ENCODE measurements around the gene APC. TPM values are rescaled to one million over a fixed set of nuclear protein-coding genes. Genes with fewer than 3 reads are reported as not detected.

APC gene
- total RNA-seq, 1 donor: 67.0 TPM

DNA sequence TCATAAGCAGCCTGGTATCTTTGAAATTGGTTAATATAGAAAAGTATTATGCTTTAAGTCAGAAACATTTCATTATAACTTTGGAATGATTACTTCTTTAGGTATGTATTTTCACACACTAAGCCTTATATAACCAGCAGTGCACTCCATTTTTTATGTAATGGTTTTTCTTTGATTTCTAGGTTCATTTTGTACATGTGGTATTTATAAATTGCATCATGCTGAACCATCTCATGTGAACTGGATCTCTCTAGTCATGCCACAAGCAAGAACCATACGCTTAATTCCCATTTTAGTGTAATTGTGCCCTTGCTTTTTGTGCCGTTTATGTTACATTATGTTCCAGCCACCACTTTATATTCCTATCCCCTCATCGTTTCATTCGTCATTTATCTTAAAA is 84.8 kb downstream of the APC start:
- Histone ChIP-seq H3K27ac (ENCODE audit: low read depth, low read length) (no peak overlapping the region), H3K36me3 (ENCODE audit: insufficient read depth, low read length) (peaks cover 16% of the 10 kb centered on the region), H2AFZ (ENCODE audit: low read length) (no peak overlapping the region), H3K4me2 (ENCODE audit: insufficient read depth, low read length) (no peak overlapping the region), H3K4me1 (ENCODE audit: insufficient read depth, low read length) (no peaks in the 10 kb centered on the region), H3K4me3 (ENCODE audit: insufficient read depth, low read length) (no peak overlapping the region), H4K20me1 (ENCODE audit: insufficient read depth, low read length) (no peaks in the 10 kb centered on the region), H3K79me2 (ENCODE audit: insufficient read depth, low read length) (no peaks in the 10 kb centered on the region), H3K27me3 (ENCODE audit: insufficient read depth, low read length) (no peaks in the 10 kb centered on the region), H3K9me3 (ENCODE audit: low read depth, low read length) (no peaks in the 10 kb centered on the region)
- TF ChIP-seq, protein P1, sequence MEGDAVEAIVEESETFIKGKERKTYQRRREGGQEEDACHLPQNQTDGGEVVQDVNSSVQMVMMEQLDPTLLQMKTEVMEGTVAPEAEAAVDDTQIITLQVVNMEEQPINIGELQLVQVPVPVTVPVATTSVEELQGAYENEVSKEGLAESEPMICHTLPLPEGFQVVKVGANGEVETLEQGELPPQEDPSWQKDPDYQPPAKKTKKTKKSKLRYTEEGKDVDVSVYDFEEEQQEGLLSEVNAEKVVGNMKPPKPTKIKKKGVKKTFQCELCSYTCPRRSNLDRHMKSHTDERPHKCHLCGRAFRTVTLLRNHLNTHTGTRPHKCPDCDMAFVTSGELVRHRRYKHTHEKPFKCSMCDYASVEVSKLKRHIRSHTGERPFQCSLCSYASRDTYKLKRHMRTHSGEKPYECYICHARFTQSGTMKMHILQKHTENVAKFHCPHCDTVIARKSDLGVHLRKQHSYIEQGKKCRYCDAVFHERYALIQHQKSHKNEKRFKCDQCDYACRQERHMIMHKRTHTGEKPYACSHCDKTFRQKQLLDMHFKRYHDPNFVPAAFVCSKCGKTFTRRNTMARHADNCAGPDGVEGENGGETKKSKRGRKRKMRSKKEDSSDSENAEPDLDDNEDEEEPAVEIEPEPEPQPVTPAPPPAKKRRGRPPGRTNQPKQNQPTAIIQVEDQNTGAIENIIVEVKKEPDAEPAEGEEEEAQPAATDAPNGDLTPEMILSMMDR (IDR thresholded peaks at IDR 0.05; ENCODE audit: extremely low read depth, low read depth, low read length): no peak
- DNase-seq (ENCODE audit: insufficient read length, low spot score, missing footprints): no peak

DNA sequence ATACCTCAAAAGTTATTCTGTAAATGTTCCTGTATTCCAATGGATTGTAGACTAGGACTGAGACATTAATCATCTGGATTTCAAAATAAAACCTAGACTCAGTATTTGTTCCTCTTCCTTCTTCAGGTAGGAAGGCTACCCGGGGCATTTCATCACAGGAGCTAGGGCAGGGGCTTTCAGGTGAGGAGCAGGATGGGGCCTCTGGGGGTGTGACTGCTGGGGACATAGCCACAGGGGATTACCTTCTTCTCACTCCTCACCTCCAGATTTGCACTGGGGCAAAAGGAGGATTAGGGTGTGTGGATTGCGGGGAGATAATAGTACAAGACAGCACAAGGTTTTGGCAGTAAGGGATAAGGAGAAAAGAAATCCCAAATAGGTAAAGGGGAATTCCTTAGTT is 85.5 kb downstream of the APC start:
- Histone ChIP-seq H3K4me2 (ENCODE audit: insufficient read depth, low read length) (no peak overlapping the region), H4K20me1 (ENCODE audit: insufficient read depth, low read length) (no peaks in the 10 kb centered on the region), H3K4me3 (ENCODE audit: insufficient read depth, low read length) (no peak overlapping the region), H3K79me2 (ENCODE audit: insufficient read depth, low read length) (no peaks in the 10 kb centered on the region), H3K36me3 (ENCODE audit: insufficient read depth, low read length) (peaks cover 20% of the 10 kb centered on the region), H3K27ac (ENCODE audit: low read depth, low read length) (no peak overlapping the region), H3K9me3 (ENCODE audit: low read depth, low read length) (no peaks in the 10 kb centered on the region), H3K4me1 (ENCODE audit: insufficient read depth, low read length) (no peaks in the 10 kb centered on the region), H2AFZ (ENCODE audit: low read length) (no peak overlapping the region), H3K27me3 (ENCODE audit: insufficient read depth, low read length) (no peaks in the 10 kb centered on the region)
- peak; percentile 4 for DNase-seq (ENCODE audit: insufficient read length, low spot score, missing footprints)
- TF ChIP-seq, protein P1 (IDR thresholded peaks at IDR 0.05; ENCODE audit: extremely low read depth, low read depth, low read length): no peak

DNA sequence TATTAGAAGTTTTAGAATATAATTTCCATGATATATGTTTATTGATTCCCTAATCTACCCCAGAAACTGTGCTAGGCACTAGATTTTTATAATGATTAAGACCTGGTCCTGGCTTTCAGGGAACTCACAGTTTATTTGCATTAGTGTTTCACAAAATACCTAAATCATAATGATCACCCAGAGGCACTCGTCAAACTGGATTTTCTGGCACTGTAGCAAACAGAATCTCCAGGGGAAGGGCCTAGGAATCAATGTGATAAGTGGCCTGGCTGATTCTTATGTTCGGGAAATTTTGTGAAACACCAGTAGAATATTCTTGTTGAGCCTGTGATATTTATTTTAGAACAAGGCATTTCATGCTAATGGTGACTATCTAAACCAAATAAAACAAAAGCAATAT is 86.0 kb downstream of the APC start:
- Histone ChIP-seq H3K9me3 (ENCODE audit: low read depth, low read length) (no peaks in the 10 kb centered on the region), H3K4me2 (ENCODE audit: insufficient read depth, low read length) (no peak overlapping the region), H3K4me3 (ENCODE audit: insufficient read depth, low read length) (no peak overlapping the region), H3K4me1 (ENCODE audit: insufficient read depth, low read length) (no peaks in the 10 kb centered on the region), H4K20me1 (ENCODE audit: insufficient read depth, low read length) (no peaks in the 10 kb centered on the region), H2AFZ (ENCODE audit: low read length) (no peak overlapping the region), H3K27ac (ENCODE audit: low read depth, low read length) (no peak overlapping the region), H3K27me3 (ENCODE audit: insufficient read depth, low read length) (no peaks in the 10 kb centered on the region), H3K79me2 (ENCODE audit: insufficient read depth, low read length) (no peaks in the 10 kb centered on the region), H3K36me3 (ENCODE audit: insufficient read depth, low read length) (peaks cover 23% of the 10 kb centered on the region)
- TF ChIP-seq, protein P1 (IDR thresholded peaks at IDR 0.05; ENCODE audit: extremely low read depth, low read depth, low read length): no peak
- no peak for DNase-seq (ENCODE audit: insufficient read length, low spot score, missing footprints)

DNA sequence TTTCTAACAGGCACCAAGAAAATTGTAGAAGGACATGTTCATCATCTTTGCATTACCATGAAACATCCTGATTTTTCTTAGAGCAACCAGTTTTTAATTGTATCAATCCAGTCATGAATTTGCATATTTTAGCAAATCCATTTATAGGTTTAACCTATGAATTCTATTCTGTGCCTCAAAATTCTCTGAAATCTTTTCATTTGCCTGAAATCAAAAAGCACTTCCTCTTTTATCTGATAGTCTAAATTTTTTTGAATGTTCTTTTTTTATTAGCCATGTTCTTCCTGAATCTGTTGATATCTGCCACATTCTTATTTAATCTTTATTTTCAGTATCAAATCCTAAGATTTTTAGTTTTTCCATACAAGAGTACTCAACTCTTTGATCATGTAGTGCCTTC is 86.5 kb downstream of the APC start:
- H3K4me2 ChIP-seq (ENCODE audit: insufficient read depth, low read length): no peak overlapping the region
- TF ChIP-seq, protein P1 (IDR thresholded peaks at IDR 0.05; ENCODE audit: extremely low read depth, low read depth, low read length): no peak
- H3K9me3 ChIP-seq (ENCODE audit: low read depth, low read length): no peaks in the 10 kb centered on the region
- H3K27me3 ChIP-seq (ENCODE audit: insufficient read depth, low read length): no peaks in the 10 kb centered on the region
- H3K4me3 ChIP-seq (ENCODE audit: insufficient read depth, low read length): no peak overlapping the region
- no peak overlapping the region for H2AFZ ChIP-seq (ENCODE audit: low read length)
- H3K4me1 ChIP-seq (ENCODE audit: insufficient read depth, low read length): no peaks in the 10 kb centered on the region
- no peak overlapping the region for H3K27ac ChIP-seq (ENCODE audit: low read depth, low read length)
- H4K20me1 ChIP-seq (ENCODE audit: insufficient read depth, low read length): no peaks in the 10 kb centered on the region
- H3K79me2 ChIP-seq (ENCODE audit: insufficient read depth, low read length): no peaks in the 10 kb centered on the region
- peaks cover 24% of the 10 kb centered on the region for H3K36me3 ChIP-seq (ENCODE audit: insufficient read depth, low read length)
- DNase-seq (ENCODE audit: insufficient read length, low spot score, missing footprints): no peak
